GM12878 (cell line): ENCODE results near the gene FDPS.

Experiments used
- EZH2 ChIP-seq: IDR thresholded peaks from 2 replicates; pipeline ENCODE4 v1.6.1; 2012; ENCODE audit warnings: low read depth, mild to moderate bottlenecking, control low read depth, inconsistent platforms, low read length, borderline replicate concordance; ENCODE audit not compliant: control insufficient read depth
- HDAC6 ChIP-seq: fragments of 200-600 bp; sonication (generic); IDR thresholded peaks from one replicate; pipeline ENCODE4 v1.8.0; 2017; ENCODE audit warnings: antibody characterized with exemption; ENCODE audit not compliant: unreplicated experiment
- NR2C1 ChIP-seq: fragments of 450-650 bp; IDR thresholded peaks from 2 replicates; pipeline ENCODE4 v1.6.1; 2017; ENCODE audit warnings: antibody characterized with exemption, mild to moderate bottlenecking, moderate library complexity
- NR2C2 ChIP-seq: IDR thresholded peaks from 2 replicates; pipeline ENCODE4 v1.6.1; 2011; ENCODE audit warnings: borderline replicate concordance, low read depth; ENCODE audit not compliant: control insufficient read depth, insufficient read length
- NRF1 ChIP-seq: conservative IDR thresholded peaks from 2 replicates; pipeline ENCODE4 v1.6.1; 2011; ENCODE audit warnings: mild to moderate bottlenecking, low read depth, low read length, improper control_type of control experiment
- POLR2A ChIP-seq: IDR thresholded peaks from 2 replicates; pipeline ENCODE4 v1.6.1; 2011; ENCODE audit warnings: low read depth, mild to moderate bottlenecking, low read length
- RAD21 ChIP-seq: IDR thresholded peaks from 2 replicates; pipeline ENCODE4 v1.6.1; 2011; ENCODE audit warnings: mild to moderate bottlenecking, low read depth, low read length, moderate library complexity; ENCODE audit not compliant: insufficient read depth
- RCOR1 ChIP-seq: conservative IDR thresholded peaks from 2 replicates; pipeline ENCODE4 v1.6.1; 2012; ENCODE audit warnings: low read depth, low read length, improper control_type of control experiment
- SIN3A ChIP-seq: IDR thresholded peaks from 2 replicates; pipeline ENCODE4 v1.6.1; 2012; ENCODE audit warnings: low read depth, low read length, improper control_type of control experiment
- SP1 ChIP-seq: IDR thresholded peaks from one replicate; pipeline ENCODE4 v1.6.1; 2011; ENCODE audit warnings: low read depth, low read length
- TF ChIP-seq, protein P1 (sequence below), 3 experiments: IDR thresholded peaks in 2 of 3; conservative IDR thresholded peaks in 1 of 3; 2 replicates each; pipeline ENCODE4 v1.5.1; 2011; ENCODE audit warnings: low read depth in 3 of 3, low read length in 3 of 3, mild to moderate bottlenecking in 3 of 3, control low read depth in 2 of 3, moderate library complexity in 2 of 3, inconsistent platforms in 1 of 3, mixed read lengths in 1 of 3; ENCODE audit not compliant: control insufficient read depth in 2 of 3, insufficient read depth in 1 of 3; ENCODE audit errors: extremely low read depth in 1 of 3
- TF ChIP-seq, protein P2 (sequence below): IDR thresholded peaks from 2 replicates; pipeline ENCODE4 v1.6.1; 2012; ENCODE audit warnings: mild to moderate bottlenecking, low read depth, low read length

DNA sequence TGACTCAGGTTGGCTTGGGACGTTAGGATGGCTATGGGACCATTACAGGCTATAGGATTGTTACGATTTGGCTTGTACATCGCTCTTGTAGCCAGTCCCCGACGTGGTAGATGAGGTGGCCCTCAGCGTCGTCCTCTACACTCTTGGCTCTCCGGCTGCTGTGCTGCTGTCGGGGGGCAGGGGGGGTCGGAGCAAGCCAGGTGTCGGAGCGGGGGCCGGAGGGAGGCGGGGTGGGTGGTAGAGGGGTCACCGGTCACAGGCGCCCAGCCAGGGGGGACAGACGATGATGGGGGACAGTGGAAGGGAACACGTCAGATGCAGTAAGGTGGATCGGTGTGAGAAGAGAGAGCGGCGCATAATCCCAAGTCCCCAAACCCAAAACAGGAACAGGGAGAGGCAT is 40.0 kb upstream of the FDPS start:
- TF ChIP-seq, protein P1, sequence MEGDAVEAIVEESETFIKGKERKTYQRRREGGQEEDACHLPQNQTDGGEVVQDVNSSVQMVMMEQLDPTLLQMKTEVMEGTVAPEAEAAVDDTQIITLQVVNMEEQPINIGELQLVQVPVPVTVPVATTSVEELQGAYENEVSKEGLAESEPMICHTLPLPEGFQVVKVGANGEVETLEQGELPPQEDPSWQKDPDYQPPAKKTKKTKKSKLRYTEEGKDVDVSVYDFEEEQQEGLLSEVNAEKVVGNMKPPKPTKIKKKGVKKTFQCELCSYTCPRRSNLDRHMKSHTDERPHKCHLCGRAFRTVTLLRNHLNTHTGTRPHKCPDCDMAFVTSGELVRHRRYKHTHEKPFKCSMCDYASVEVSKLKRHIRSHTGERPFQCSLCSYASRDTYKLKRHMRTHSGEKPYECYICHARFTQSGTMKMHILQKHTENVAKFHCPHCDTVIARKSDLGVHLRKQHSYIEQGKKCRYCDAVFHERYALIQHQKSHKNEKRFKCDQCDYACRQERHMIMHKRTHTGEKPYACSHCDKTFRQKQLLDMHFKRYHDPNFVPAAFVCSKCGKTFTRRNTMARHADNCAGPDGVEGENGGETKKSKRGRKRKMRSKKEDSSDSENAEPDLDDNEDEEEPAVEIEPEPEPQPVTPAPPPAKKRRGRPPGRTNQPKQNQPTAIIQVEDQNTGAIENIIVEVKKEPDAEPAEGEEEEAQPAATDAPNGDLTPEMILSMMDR (IDR thresholded peaks at IDR 0.05 in 2 of 3, conservative IDR thresholded peaks at IDR 0.05 in 1 of 3; ENCODE audit: control insufficient read depth in 2 of 3, extremely low read depth in 1 of 3, insufficient read depth in 1 of 3, low read depth in 3 of 3, low read length in 3 of 3), result no peak
- no peak for TF ChIP-seq SIN3A
- TF ChIP-seq HDAC6, result no peak
- TF ChIP-seq SP1, result no peak
- TF ChIP-seq NR2C2, result no peak
- no peak for TF ChIP-seq POLR2A
- TF ChIP-seq RAD21, result no peak
- TF ChIP-seq NR2C1, result no peak
- no peak for TF ChIP-seq NRF1
- TF ChIP-seq RCOR1, result no peak
- TF ChIP-seq, protein P2, sequence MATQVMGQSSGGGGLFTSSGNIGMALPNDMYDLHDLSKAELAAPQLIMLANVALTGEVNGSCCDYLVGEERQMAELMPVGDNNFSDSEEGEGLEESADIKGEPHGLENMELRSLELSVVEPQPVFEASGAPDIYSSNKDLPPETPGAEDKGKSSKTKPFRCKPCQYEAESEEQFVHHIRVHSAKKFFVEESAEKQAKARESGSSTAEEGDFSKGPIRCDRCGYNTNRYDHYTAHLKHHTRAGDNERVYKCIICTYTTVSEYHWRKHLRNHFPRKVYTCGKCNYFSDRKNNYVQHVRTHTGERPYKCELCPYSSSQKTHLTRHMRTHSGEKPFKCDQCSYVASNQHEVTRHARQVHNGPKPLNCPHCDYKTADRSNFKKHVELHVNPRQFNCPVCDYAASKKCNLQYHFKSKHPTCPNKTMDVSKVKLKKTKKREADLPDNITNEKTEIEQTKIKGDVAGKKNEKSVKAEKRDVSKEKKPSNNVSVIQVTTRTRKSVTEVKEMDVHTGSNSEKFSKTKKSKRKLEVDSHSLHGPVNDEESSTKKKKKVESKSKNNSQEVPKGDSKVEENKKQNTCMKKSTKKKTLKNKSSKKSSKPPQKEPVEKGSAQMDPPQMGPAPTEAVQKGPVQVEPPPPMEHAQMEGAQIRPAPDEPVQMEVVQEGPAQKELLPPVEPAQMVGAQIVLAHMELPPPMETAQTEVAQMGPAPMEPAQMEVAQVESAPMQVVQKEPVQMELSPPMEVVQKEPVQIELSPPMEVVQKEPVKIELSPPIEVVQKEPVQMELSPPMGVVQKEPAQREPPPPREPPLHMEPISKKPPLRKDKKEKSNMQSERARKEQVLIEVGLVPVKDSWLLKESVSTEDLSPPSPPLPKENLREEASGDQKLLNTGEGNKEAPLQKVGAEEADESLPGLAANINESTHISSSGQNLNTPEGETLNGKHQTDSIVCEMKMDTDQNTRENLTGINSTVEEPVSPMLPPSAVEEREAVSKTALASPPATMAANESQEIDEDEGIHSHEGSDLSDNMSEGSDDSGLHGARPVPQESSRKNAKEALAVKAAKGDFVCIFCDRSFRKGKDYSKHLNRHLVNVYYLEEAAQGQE, result no peak
- TF ChIP-seq EZH2, result no peak
